ENCODE measurements around the gene HIRA. TPM values are rescaled to one million over a fixed set of nuclear protein-coding genes. Genes with fewer than 3 reads are reported as not detected.
"Not testable (repeated sequence)": the region's sequence is repeated elsewhere in the genome, so short reads cannot be mapped to it uniquely, and the experiment has no call there.

Gene HIRA
- total RNA-seq, 5 donors from 2014 or later (not counting 1 experiment from before 2014, with no cell fraction given): 24.4 to 31.4 (median 29.2) TPM

GRCh38 chr22:19446603-19447329, 15.2 kb upstream of the HIRA start:
- WGBS (ENCODE audit: insufficient coverage): 19% methylated on average over 14 of the region's 22 CpGs
- no peak for DNase-seq
- H3K27ac ChIP-seq (ENCODE audit: low read length): peak overlapping the region; percentile 71
- H3K4me3 ChIP-seq (ENCODE audit: control insufficient read depth in 1 of 2, extremely low read depth in 1 of 2, low read length in 1 of 2): peak overlapping the region; percentile 78 to 84
- ChIA-PET CTCF (no interaction called here), POLR2A (no interaction called here)
- no peaks in the 10 kb centered on the region for H3K27me3 ChIP-seq (replicated peaks in 1 of 2; ENCODE audit: control insufficient read depth in 2 of 2, extremely low read depth in 1 of 2, insufficient read depth in 2 of 2, low read length in 1 of 2)
- peaks cover 20% of the 10 kb centered on the region for H3K36me3 Mint-ChIP-seq
- peaks cover 50 to 62% (median 53%) of the 10 kb centered on the region in 3 donors for H3K4me1 Mint-ChIP-seq
- no peaks in the 10 kb centered on the region for H3K9me3 ChIP-seq
- H3K27me3 Mint-ChIP-seq: no peaks in the 10 kb centered on the region
- ATAC-seq (replicated peaks in 1 of 4): no peak
- no peaks in the 10 kb centered on the region for H3K9me3 Mint-ChIP-seq
- peak overlapping the region; percentile 90 to 94 for H3K27ac Mint-ChIP-seq
- peaks cover 0 to 37% of the 10 kb centered on the region in 2 experiments for H3K4me1 ChIP-seq (ENCODE audit: control insufficient read depth in 1 of 2, extremely low read depth in 1 of 2, insufficient read depth in 2 of 2, low read length in 2 of 2)
- peaks cover 3 to 25% of the 10 kb centered on the region in 2 donors for H3K36me3 ChIP-seq (ENCODE audit: control insufficient read depth in 2 of 2, extremely low read depth in 1 of 2, insufficient read depth in 1 of 2, low read length in 1 of 2)
- H3K4me3 Mint-ChIP-seq: peak overlapping the region; percentile 89 to 95 (median 90)

GRCh38 chr22:19445279-19445982, 13.9 kb upstream of the HIRA start:
- peaks cover 3 to 21% of the 10 kb centered on the region in 2 donors for H3K36me3 ChIP-seq (ENCODE audit: control insufficient read depth in 2 of 2, extremely low read depth in 1 of 2, insufficient read depth in 1 of 2, low read length in 1 of 2)
- H3K9me3 Mint-ChIP-seq; H3K27me3 Mint-ChIP-seq; H3K27ac ChIP-seq (ENCODE audit: low read length); H3K4me3 ChIP-seq (ENCODE audit: control insufficient read depth in 1 of 2, extremely low read depth in 1 of 2, low read length in 1 of 2); DNase-seq; H3K9me3 ChIP-seq; ATAC-seq (replicated peaks in 1 of 4); H3K27me3 ChIP-seq (replicated peaks in 1 of 2; ENCODE audit: control insufficient read depth in 2 of 2, extremely low read depth in 1 of 2, insufficient read depth in 2 of 2, low read length in 1 of 2): not testable (repeated sequence)
- CTCF ChIA-PET: interaction anchor here in 1 of 2 donors (0.5 to 1.5 kb wide), 3 partner anchors 24 to 327 kb away, joined by 3 to 7 read pairs (median 5); partner anchors contain the start of gene UFD1
- Mint-ChIP-seq H3K4me3 (peak overlapping the region; percentile 8 to 44 (median 14)), H3K36me3 (peaks cover 22% of the 10 kb centered on the region), H3K27ac (peak overlapping the region; percentile 32 to 83), H3K4me1 (peaks cover 50 to 72% (median 53%) of the 10 kb centered on the region in 3 donors)
- POLR2A ChIA-PET: interaction anchor here in 1 of 2 donors (0.6 to 1.1 kb wide), 2 partner anchors 12 to 18 kb away, joined by 3 read pairs; no protein-coding TSS in a partner anchor
- WGBS (ENCODE audit: insufficient coverage): 94% methylated on average over 6 of the region's 9 CpGs
- H3K4me1 ChIP-seq (ENCODE audit: control insufficient read depth in 1 of 2, extremely low read depth in 1 of 2, insufficient read depth in 2 of 2, low read length in 2 of 2): peaks cover 0 to 37% of the 10 kb centered on the region in 2 experiments

GRCh38 chr22:19443544-19444211, 12.1 kb upstream of the HIRA start:
- peaks cover 22% of the 10 kb centered on the region for H3K36me3 Mint-ChIP-seq
- H3K4me3 ChIP-seq (ENCODE audit: control insufficient read depth in 1 of 2, extremely low read depth in 1 of 2, low read length in 1 of 2): no peak overlapping the region
- no peak overlapping the region for H3K27ac ChIP-seq (ENCODE audit: low read length)
- H3K4me1 Mint-ChIP-seq: peaks cover 44 to 67% (median 45%) of the 10 kb centered on the region in 3 donors
- no peaks in the 10 kb centered on the region for H3K27me3 ChIP-seq (replicated peaks in 1 of 2; ENCODE audit: control insufficient read depth in 2 of 2, extremely low read depth in 1 of 2, insufficient read depth in 2 of 2, low read length in 1 of 2)
- H3K27me3 Mint-ChIP-seq: no peaks in the 10 kb centered on the region
- ATAC-seq (replicated peaks in 1 of 4) (no peak), DNase-seq (no peak)
- no peak overlapping the region for H3K4me3 Mint-ChIP-seq
- peaks cover 0 to 21% of the 10 kb centered on the region in 2 donors for H3K36me3 ChIP-seq (ENCODE audit: control insufficient read depth in 2 of 2, extremely low read depth in 1 of 2, insufficient read depth in 1 of 2, low read length in 1 of 2)
- ChIA-PET CTCF (no interaction called here), POLR2A (interaction anchor here (0.7 to 0.8 kb wide), 2 partner anchors 23 to 147 kb away, joined by 3 read pairs; no protein-coding TSS in a partner anchor)
- H3K9me3 ChIP-seq: no peaks in the 10 kb centered on the region
- 83% methylated on average over 7 of the region's 7 CpGs for WGBS (ENCODE audit: insufficient coverage)
- H3K27ac Mint-ChIP-seq: no peak overlapping the region
- no peaks in the 10 kb centered on the region for H3K9me3 Mint-ChIP-seq
- H3K4me1 ChIP-seq (ENCODE audit: control insufficient read depth in 1 of 2, extremely low read depth in 1 of 2, insufficient read depth in 2 of 2, low read length in 2 of 2): peaks cover 0 to 30% of the 10 kb centered on the region in 2 experiments

- Mint-ChIP-seq H3K27me3 (no peaks in the 10 kb centered on the region), H3K27ac (no peak overlapping the region), H3K4me1 (peaks cover 35 to 56% (median 37%) of the 10 kb centered on the region in 3 donors), H3K36me3 (peaks cover 26% of the 10 kb centered on the region), H3K4me3 (no peak overlapping the region), H3K9me3 (no peaks in the 10 kb centered on the region)
- no peak for ATAC-seq (replicated peaks in 1 of 4)
- H3K4me1 ChIP-seq (ENCODE audit: control insufficient read depth in 1 of 2, extremely low read depth in 1 of 2, insufficient read depth in 2 of 2, low read length in 2 of 2): peaks cover 0 to 21% of the 10 kb centered on the region in 2 experiments
- 100% methylated on average over 2 of the region's 2 CpGs for WGBS (ENCODE audit: insufficient coverage)
- no peak overlapping the region for H3K27ac ChIP-seq (ENCODE audit: low read length)
- H3K4me3 ChIP-seq (ENCODE audit: control insufficient read depth in 1 of 2, extremely low read depth in 1 of 2, low read length in 1 of 2): no peak overlapping the region
- peaks cover 0 to 21% of the 10 kb centered on the region in 2 donors for H3K36me3 ChIP-seq (ENCODE audit: control insufficient read depth in 2 of 2, extremely low read depth in 1 of 2, insufficient read depth in 1 of 2, low read length in 1 of 2)
- no peaks in the 10 kb centered on the region for H3K27me3 ChIP-seq (replicated peaks in 1 of 2; ENCODE audit: control insufficient read depth in 2 of 2, extremely low read depth in 1 of 2, insufficient read depth in 2 of 2, low read length in 1 of 2)
- H3K9me3 ChIP-seq: no peaks in the 10 kb centered on the region
- ChIA-PET POLR2A (no interaction called here), CTCF (no interaction called here)
- no peak for DNase-seq
Measured at GRCh38 chr22:19442166-19442565, 10.6 kb upstream of the HIRA start.

- no peaks in the 10 kb centered on the region for H3K27me3 Mint-ChIP-seq
- 94% methylated on average over 5 of the region's 8 CpGs for WGBS (ENCODE audit: insufficient coverage)
- peaks cover 0 to 21% of the 10 kb centered on the region in 2 donors for H3K36me3 ChIP-seq (ENCODE audit: control insufficient read depth in 2 of 2, extremely low read depth in 1 of 2, insufficient read depth in 1 of 2, low read length in 1 of 2)
Measured at GRCh38 chr22:19440411-19441195, 9.1 kb upstream of the HIRA start.

More at GRCh38 chr22:19440411-19441195, 9.1 kb upstream of the HIRA start:
- Mint-ChIP-seq H3K9me3 (no peaks in the 10 kb centered on the region), H3K36me3 (peaks cover 29% of the 10 kb centered on the region), H3K27ac (peak overlapping the region in 1 of 2 donors; percentile 46), H3K4me3 (no peak overlapping the region), H3K4me1 (peaks cover 24 to 46% (median 25%) of the 10 kb centered on the region in 3 donors)
- ATAC-seq (replicated peaks in 1 of 4): no peak
- no peaks in the 10 kb centered on the region for H3K9me3 ChIP-seq
- no peak overlapping the region for H3K27ac ChIP-seq (ENCODE audit: low read length)
- POLR2A ChIA-PET: interaction anchor here in 1 of 2 donors (1.0 kb wide), 1 partner anchor 22 kb away, joined by 7 read pairs; no protein-coding TSS in a partner anchor
- CTCF ChIA-PET: no interaction called here
- H3K4me3 ChIP-seq (ENCODE audit: control insufficient read depth in 1 of 2, extremely low read depth in 1 of 2, low read length in 1 of 2): no peak overlapping the region
- DNase-seq: no peak
- H3K27me3 ChIP-seq (replicated peaks in 1 of 2; ENCODE audit: control insufficient read depth in 2 of 2, extremely low read depth in 1 of 2, insufficient read depth in 2 of 2, low read length in 1 of 2): no peaks in the 10 kb centered on the region
- H3K4me1 ChIP-seq (ENCODE audit: control insufficient read depth in 1 of 2, extremely low read depth in 1 of 2, insufficient read depth in 2 of 2, low read length in 2 of 2): peaks cover 0 to 8% of the 10 kb centered on the region in 2 experiments
